Cardiac muscle cell (in vitro differentiated cells and primary cell): ENCODE data around the gene RHOBTB3. TPM values are rescaled to one million over a fixed set of nuclear protein-coding genes. Genes with fewer than 3 reads are reported as not detected.

ENCODE experiments used
- DNase-seq, 2 donors: peaks; one replicate each; pipeline versions ENCODE4 v3.0.0 to v3.0.0-alpha.2; 2010 to 2017; ENCODE audit warnings: low read depth in 1 of 2, low spot score in 1 of 2
- H3K27ac ChIP-seq: fragments of 200-600 bp; sonication (generic); 2 replicates; pipeline ENCODE4 v1.5.1; 2016
- H3K27me3 ChIP-seq: fragments of 200-600 bp; sonication (generic); 2 replicates; pipeline ENCODE4 v1.6.0; 2016; ENCODE audit warnings: control low read depth
- H3K36me3 ChIP-seq: fragments of 200-600 bp; sonication (generic); 2 replicates; pipeline ENCODE4 v1.5.1; 2016; ENCODE audit warnings: control low read depth
- H3K4me1 ChIP-seq: fragments of 200-600 bp; sonication (generic); 2 replicates; pipeline ENCODE4 v1.8.1; 2017; ENCODE audit warnings: low read depth, mild to moderate bottlenecking, mixed run types
- H3K4me3 ChIP-seq: fragments of 200-600 bp; sonication (generic); 2 replicates; pipeline ENCODE4 v1.5.1; 2016; ENCODE audit warnings: mild to moderate bottlenecking
- H3K9me3 ChIP-seq: fragments of 200-600 bp; sonication (generic); 2 replicates; pipeline ENCODE4 v1.5.1; 2017; ENCODE audit warnings: low read depth, mild to moderate bottlenecking, control low read depth
- polyA plus RNA-seq: library from polyadenylated mRNA; unstranded; fragments of >200 nt; fragmentation: Nextera tagmentation; extraction: Ambion mirVana; gene quantifications from 2 replicates; pipeline ENCODE4 v1.2.1, GENCODE V29; 2016
- total RNA-seq: library from RNA; depleted of rRNA; stranded (reverse); fragments of >200 nt; gene quantifications from 2 replicates; pipeline ENCODE4 v1.2.3, GENCODE V29; 2016
- TF ChIP-seq, protein P1 (sequence below): IDR thresholded peaks from 2 replicates; pipeline ENCODE4 v1.5.1; 2012; ENCODE audit warnings: low read depth, mild to moderate bottlenecking, low read length

Gene RHOBTB3, protein sequence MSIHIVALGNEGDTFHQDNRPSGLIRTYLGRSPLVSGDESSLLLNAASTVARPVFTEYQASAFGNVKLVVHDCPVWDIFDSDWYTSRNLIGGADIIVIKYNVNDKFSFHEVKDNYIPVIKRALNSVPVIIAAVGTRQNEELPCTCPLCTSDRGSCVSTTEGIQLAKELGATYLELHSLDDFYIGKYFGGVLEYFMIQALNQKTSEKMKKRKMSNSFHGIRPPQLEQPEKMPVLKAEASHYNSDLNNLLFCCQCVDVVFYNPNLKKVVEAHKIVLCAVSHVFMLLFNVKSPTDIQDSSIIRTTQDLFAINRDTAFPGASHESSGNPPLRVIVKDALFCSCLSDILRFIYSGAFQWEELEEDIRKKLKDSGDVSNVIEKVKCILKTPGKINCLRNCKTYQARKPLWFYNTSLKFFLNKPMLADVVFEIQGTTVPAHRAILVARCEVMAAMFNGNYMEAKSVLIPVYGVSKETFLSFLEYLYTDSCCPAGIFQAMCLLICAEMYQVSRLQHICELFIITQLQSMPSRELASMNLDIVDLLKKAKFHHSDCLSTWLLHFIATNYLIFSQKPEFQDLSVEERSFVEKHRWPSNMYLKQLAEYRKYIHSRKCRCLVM
- total RNA-seq (343 and 477 TPM in 2 replicates), polyA plus RNA-seq (455 and 589 TPM in 2 replicates)

- H3K4me1 ChIP-seq = peaks cover 42% of the 10 kb centered on the region
- H3K4me3 ChIP-seq = peak within 1 kb of the TSS; percentile 96
- H3K9me3 ChIP-seq = no peaks in the 10 kb centered on the region
- H3K27me3 ChIP-seq = no peaks in the 10 kb centered on the region
- peak within 1 kb of the TSS; percentile 96 for H3K27ac ChIP-seq
- TF ChIP-seq, protein P1, sequence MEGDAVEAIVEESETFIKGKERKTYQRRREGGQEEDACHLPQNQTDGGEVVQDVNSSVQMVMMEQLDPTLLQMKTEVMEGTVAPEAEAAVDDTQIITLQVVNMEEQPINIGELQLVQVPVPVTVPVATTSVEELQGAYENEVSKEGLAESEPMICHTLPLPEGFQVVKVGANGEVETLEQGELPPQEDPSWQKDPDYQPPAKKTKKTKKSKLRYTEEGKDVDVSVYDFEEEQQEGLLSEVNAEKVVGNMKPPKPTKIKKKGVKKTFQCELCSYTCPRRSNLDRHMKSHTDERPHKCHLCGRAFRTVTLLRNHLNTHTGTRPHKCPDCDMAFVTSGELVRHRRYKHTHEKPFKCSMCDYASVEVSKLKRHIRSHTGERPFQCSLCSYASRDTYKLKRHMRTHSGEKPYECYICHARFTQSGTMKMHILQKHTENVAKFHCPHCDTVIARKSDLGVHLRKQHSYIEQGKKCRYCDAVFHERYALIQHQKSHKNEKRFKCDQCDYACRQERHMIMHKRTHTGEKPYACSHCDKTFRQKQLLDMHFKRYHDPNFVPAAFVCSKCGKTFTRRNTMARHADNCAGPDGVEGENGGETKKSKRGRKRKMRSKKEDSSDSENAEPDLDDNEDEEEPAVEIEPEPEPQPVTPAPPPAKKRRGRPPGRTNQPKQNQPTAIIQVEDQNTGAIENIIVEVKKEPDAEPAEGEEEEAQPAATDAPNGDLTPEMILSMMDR = no peak
- peaks cover 6% of the 10 kb centered on the region for H3K36me3 ChIP-seq
- DNase-seq = peak; percentile 95 to 98
Observed at GRCh38 chr5:95730730-95731570, at the start of gene RHOBTB3. Gene RHOBTB3 (plus strand): TSS chr5:95731336. CDS start chr5:95731683, 347 bp downstream.

DNA sequence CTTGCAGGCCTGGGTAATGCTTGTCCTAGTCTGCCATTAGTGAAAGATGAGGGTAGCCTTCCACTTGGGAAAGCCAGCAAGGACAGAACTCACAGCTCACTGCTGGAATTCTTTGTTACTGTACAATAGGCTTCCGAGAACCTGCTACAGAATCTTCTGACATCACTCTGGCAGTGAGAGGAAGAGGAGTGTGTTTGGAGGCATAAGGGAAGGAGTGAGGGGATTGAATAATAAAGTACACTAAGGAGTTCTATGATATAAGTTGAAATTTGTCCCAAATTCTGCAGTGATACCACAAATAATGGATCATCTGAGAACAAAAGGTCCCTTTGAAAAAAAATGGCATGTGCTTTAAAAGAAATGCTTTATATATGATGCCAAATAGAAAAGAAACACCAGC lies 48.2 kb upstream of the RHOBTB3 start, which contains the start of gene SPATA9:
Gene SPATA9 (minus strand): TSS at position 101 of the 400 bp plus-strand sequence. CDS start 137 bp downstream, outside the sequence.
- H3K4me1 ChIP-seq = no peaks in the 10 kb centered on the region
- no peak within 1 kb of the TSS for H3K4me3 ChIP-seq
- DNase-seq = no peak
- TF ChIP-seq, protein P1 = no peak
- H3K36me3 ChIP-seq = no peaks in the 10 kb centered on the region
- H3K9me3 ChIP-seq = peaks cover 2% of the 10 kb centered on the region
- H3K27ac ChIP-seq = no peak within 1 kb of the TSS
- no peaks in the 10 kb centered on the region for H3K27me3 ChIP-seq

- TF ChIP-seq, protein P1 = no peak
- no peak for DNase-seq
- peaks cover 2% of the 10 kb centered on the region for H3K9me3 ChIP-seq
Observed at GRCh38 chr5:95684361-95684760, 46.8 kb upstream of the RHOBTB3 start.

DNA sequence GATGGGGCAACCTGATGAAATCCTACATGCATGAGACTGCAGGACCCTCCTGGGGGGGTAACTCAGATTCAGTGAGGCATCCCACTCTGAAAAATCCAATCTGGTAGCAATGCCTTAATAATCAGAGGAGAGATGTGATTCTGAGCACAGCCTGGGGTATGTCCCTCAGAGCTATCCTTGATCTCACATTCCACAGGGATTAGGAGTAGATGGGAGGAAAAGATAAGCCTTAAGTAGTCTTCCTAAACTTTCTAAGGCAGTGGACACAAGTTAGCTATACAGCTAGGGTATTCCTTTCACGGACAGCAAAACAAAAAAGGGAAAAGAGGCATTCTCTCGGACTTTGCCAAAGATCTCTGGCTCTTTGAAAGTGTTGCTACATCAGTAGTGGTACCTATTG lies 44.5 kb upstream of the RHOBTB3 start:
- no peaks in the 10 kb centered on the region for H3K27me3 ChIP-seq
- DNase-seq = no peak
- no peak overlapping the region for H3K27ac ChIP-seq
- peaks cover 2% of the 10 kb centered on the region for H3K9me3 ChIP-seq
- H3K4me3 ChIP-seq = no peak overlapping the region
- TF ChIP-seq, protein P1 = no peak
- H3K4me1 ChIP-seq = no peaks in the 10 kb centered on the region
- H3K36me3 ChIP-seq = no peaks in the 10 kb centered on the region

More at GRCh38 chr5:95684361-95684760, 46.8 kb upstream of the RHOBTB3 start:
- Histone ChIP-seq H3K4me3 (no peak overlapping the region), H3K27me3 (no peaks in the 10 kb centered on the region), H3K36me3 (no peaks in the 10 kb centered on the region), H3K27ac (no peak overlapping the region), H3K4me1 (no peaks in the 10 kb centered on the region)

DNA sequence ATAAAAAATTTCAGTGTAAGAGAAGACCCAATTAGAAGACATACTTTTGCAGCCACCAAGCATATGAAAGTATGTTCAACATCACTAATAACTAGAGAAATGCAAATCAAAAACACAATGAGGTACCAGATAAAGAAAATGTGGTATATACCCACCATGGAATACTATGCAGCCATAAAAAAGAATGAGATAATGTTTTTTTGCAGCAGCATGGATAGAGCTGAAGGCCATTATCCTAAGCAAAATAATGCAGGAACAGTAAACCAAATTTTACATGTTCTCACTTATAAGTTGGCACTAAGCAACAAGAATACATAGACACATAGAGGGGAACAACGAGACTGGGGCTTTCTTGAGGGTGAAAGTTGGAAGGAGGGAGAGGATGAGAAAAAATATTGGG lies 41.5 kb upstream of the RHOBTB3 start:
- Histone ChIP-seq H3K36me3 (no peaks in the 10 kb centered on the region), H3K27ac (no peak overlapping the region), H3K4me1 (no peaks in the 10 kb centered on the region), H3K4me3 (no peak overlapping the region), H3K27me3 (no peaks in the 10 kb centered on the region), H3K9me3 (peaks cover 2% of the 10 kb centered on the region)
- DNase-seq = no peak
- TF ChIP-seq, protein P1 = no peak
